Hepatocyte (in vitro differentiated cells): ENCODE results near the gene ATXN10.

Experiments used
- EZH2phosphoT487 ChIP-seq: fragments of 200-600 bp; sonication (generic); IDR thresholded peaks from one replicate; pipeline ENCODE4 v1.6.1; 2018; ENCODE audit warnings: antibody characterized with exemption, mild to moderate bottlenecking, low read depth, moderate library complexity; ENCODE audit not compliant: unreplicated experiment, severe bottlenecking
- TF ChIP-seq, protein P1 (sequence below): fragments of 200-600 bp; sonication (generic); IDR thresholded peaks from 2 replicates; pipeline ENCODE4 v1.5.1; 2016; ENCODE audit warnings: antibody characterized with exemption, mild to moderate bottlenecking; ENCODE audit not compliant: poor library complexity

DNA sequence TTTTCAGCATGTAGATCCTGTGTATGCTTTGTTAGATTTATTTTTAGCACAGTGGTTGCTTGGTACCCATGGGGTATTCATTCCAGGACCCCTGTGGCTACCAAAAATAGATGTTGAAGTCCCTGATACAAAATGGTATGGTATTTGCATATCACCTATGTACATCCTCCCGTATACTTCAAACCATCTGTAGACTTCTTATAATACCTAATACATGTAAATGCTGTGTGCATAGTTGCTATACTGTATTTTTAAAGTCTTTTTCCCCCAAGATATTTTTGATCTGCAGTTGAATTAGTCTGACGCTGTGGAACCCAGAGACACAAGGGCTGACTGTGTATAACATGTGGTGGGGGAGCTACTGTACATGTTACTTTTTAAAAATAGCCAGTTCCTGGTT, 101.1 kb downstream of the ATXN10 start:
- TF ChIP-seq, protein P1, sequence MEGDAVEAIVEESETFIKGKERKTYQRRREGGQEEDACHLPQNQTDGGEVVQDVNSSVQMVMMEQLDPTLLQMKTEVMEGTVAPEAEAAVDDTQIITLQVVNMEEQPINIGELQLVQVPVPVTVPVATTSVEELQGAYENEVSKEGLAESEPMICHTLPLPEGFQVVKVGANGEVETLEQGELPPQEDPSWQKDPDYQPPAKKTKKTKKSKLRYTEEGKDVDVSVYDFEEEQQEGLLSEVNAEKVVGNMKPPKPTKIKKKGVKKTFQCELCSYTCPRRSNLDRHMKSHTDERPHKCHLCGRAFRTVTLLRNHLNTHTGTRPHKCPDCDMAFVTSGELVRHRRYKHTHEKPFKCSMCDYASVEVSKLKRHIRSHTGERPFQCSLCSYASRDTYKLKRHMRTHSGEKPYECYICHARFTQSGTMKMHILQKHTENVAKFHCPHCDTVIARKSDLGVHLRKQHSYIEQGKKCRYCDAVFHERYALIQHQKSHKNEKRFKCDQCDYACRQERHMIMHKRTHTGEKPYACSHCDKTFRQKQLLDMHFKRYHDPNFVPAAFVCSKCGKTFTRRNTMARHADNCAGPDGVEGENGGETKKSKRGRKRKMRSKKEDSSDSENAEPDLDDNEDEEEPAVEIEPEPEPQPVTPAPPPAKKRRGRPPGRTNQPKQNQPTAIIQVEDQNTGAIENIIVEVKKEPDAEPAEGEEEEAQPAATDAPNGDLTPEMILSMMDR, result no peak
- TF ChIP-seq EZH2phosphoT487, result no peak
